ENCODE measurements around the gene GLIPR2.

- TF ChIP-seq, protein P1, sequence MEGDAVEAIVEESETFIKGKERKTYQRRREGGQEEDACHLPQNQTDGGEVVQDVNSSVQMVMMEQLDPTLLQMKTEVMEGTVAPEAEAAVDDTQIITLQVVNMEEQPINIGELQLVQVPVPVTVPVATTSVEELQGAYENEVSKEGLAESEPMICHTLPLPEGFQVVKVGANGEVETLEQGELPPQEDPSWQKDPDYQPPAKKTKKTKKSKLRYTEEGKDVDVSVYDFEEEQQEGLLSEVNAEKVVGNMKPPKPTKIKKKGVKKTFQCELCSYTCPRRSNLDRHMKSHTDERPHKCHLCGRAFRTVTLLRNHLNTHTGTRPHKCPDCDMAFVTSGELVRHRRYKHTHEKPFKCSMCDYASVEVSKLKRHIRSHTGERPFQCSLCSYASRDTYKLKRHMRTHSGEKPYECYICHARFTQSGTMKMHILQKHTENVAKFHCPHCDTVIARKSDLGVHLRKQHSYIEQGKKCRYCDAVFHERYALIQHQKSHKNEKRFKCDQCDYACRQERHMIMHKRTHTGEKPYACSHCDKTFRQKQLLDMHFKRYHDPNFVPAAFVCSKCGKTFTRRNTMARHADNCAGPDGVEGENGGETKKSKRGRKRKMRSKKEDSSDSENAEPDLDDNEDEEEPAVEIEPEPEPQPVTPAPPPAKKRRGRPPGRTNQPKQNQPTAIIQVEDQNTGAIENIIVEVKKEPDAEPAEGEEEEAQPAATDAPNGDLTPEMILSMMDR (IDR thresholded peaks at IDR 0.05 in 4 of 5, conservative IDR thresholded peaks at IDR 0.05 in 1 of 5), result no peak
- TF ChIP-seq POLR2A (IDR thresholded peaks at IDR 0.05), result no peak
Observed at GRCh38 chr9:36177571-36177970, 41.0 kb downstream of the GLIPR2 start.
